Measurements from ENCODE around the gene UBE2E1. TPM values are rescaled to one million over a fixed set of nuclear protein-coding genes. Genes with fewer than 3 reads are reported as not detected.

Gene UBE2E1
- total and polyA plus RNA-seq, 4 donors: 6.6 to 31.8 (median 25.4) TPM

GRCh38 chr3:23791678-23792077, 14.1 kb upstream of the UBE2E1 start (continued):
- TF ChIP-seq ZBTB33 (IDR thresholded peaks at IDR 0.05) (no peak), MAX (IDR thresholded peaks at IDR 0.05) (no peak), EGR1 (IDR thresholded peaks at IDR 0.05; ENCODE audit: low read depth in 2 of 2) (no peak), NR2F2 (IDR thresholded peaks at IDR 0.05) (no peak), JUND (IDR thresholded peaks at IDR 0.05) (no peak)

- Histone ChIP-seq H3K36me3 (ENCODE audit: control insufficient read depth in 4 of 4, insufficient read depth in 3 of 4, low read depth in 1 of 4, low read length in 3 of 4) (no peaks in the 10 kb centered on the region), H3K4me3 (ENCODE audit: low read depth in 1 of 3, low read length in 3 of 3) (no peak overlapping the region), H3K4me1 (ENCODE audit: control insufficient read depth in 4 of 4, insufficient read depth in 4 of 4, low read length in 3 of 4) (no peaks in the 10 kb centered on the region), H3K9ac (ENCODE audit: low read depth in 1 of 2, low read length in 2 of 2) (no peak overlapping the region), H3K27ac (ENCODE audit: low read depth in 1 of 2, low read length in 2 of 2) (no peak overlapping the region), H3K27me3 (ENCODE audit: control insufficient read depth in 4 of 4, insufficient read depth in 4 of 4, low read length in 3 of 4) (no peaks in the 10 kb centered on the region), H3K9me3 (ENCODE audit: control insufficient read depth in 4 of 4, low read length in 3 of 4) (no peaks in the 10 kb centered on the region)
- no peak for TF ChIP-seq REST (IDR thresholded peaks at IDR 0.05)
- TF ChIP-seq FOXA1 (IDR thresholded peaks at IDR 0.05): no peak
- no peak for TF ChIP-seq SP1 (IDR thresholded peaks at IDR 0.05)
- no peak for TF ChIP-seq MAX (IDR thresholded peaks at IDR 0.05)
- no peak for TF ChIP-seq HNF4A (conservative IDR thresholded peaks at IDR 0.05)
- no peak for TF ChIP-seq RXRA (IDR thresholded peaks at IDR 0.05)
- no peak for TF ChIP-seq CTCF (IDR thresholded peaks at IDR 0.05; ENCODE audit: low read depth, low read length, missing input control)
- no peak for TF ChIP-seq GABPA (IDR thresholded peaks at IDR 0.05 in 1 of 2, conservative IDR thresholded peaks at IDR 0.05 in 1 of 2)
- no peak for TF ChIP-seq YY1 (IDR thresholded peaks at IDR 0.05)
- no peak for TF ChIP-seq EGR1 (IDR thresholded peaks at IDR 0.05; ENCODE audit: low read depth in 2 of 2)
- DNase-seq (ENCODE audit: low spot score): no peak
- WGBS: 91% methylated on average over 4 of the region's 4 CpGs
Measured at GRCh38 chr3:23793528-23794134, 12.1 kb upstream of the UBE2E1 start.

Data from liver (tissue), 9 donors.